Measurements from ENCODE around the gene HMBS.

DNA sequence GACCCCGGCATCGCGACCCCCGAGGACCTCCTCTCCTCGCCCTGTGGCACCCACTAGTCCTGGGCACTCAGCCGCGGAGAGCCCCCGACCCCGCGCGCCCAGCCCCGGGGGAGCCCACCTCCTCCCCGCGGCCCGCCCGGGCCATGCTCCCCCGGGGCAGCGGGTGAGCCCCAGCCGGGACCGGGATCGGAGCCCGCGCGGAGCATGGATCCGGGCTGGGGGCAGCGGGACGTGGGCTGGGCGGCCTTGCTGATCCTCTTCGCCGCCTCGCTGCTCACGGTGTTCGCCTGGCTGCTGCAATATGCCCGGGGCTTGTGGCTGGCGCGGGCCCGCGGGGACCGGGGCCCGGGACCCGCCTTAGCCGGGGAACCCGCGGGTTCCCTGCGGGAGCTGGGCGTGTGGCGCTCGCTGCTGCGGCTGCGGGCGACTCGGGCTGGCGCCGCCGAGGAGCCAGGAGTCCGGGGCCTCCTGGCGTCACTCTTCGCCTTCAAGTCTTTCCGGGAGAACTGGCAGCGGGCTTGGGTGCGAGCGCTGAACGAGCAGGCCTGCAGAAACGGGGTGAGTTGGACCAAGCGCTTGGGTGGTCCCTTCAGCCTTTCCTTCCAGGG is 23.0 kb downstream of the HMBS start:
- TF ChIP-seq, protein P1, sequence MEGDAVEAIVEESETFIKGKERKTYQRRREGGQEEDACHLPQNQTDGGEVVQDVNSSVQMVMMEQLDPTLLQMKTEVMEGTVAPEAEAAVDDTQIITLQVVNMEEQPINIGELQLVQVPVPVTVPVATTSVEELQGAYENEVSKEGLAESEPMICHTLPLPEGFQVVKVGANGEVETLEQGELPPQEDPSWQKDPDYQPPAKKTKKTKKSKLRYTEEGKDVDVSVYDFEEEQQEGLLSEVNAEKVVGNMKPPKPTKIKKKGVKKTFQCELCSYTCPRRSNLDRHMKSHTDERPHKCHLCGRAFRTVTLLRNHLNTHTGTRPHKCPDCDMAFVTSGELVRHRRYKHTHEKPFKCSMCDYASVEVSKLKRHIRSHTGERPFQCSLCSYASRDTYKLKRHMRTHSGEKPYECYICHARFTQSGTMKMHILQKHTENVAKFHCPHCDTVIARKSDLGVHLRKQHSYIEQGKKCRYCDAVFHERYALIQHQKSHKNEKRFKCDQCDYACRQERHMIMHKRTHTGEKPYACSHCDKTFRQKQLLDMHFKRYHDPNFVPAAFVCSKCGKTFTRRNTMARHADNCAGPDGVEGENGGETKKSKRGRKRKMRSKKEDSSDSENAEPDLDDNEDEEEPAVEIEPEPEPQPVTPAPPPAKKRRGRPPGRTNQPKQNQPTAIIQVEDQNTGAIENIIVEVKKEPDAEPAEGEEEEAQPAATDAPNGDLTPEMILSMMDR (IDR thresholded peaks at IDR 0.05; ENCODE audit: poor library complexity): no peak
- TF ChIP-seq EZH2 (IDR thresholded peaks at IDR 0.05; ENCODE audit: borderline replicate concordance): no peak
- no peak for TF ChIP-seq EZH2phosphoT487 (IDR thresholded peaks at IDR 0.05; ENCODE audit: low read depth, severe bottlenecking, unreplicated experiment)
